RWPE2 (cell line): ENCODE data around the gene CNTNAP2.
"Not testable (repeated sequence)": the region's sequence is repeated elsewhere in the genome, so short reads cannot be mapped to it uniquely, and the experiment has no call there.

Source experiments
- ATAC-seq: fragments of 200-7000 bp; cut with Tn5 transposase; 3 replicates; pipeline ENCODE4 v1.9.1; 2021; ENCODE audit warnings: low read depth
- DNase-seq: peaks from one replicate; pipeline ENCODE4 v3.0.0-alpha.2; 2020; ENCODE audit warnings: low spot score
- H3K27ac ChIP-seq: fragments of 450-650 bp; 2 replicates; pipeline ENCODE4 v1.5.1; 2017; ENCODE audit warnings: mild to moderate bottlenecking; ENCODE audit not compliant: poor library complexity, severe bottlenecking
- H3K27me3 ChIP-seq: fragments of 250-450 bp; sonication (Bioruptor Pico); 2 replicates; pipeline ENCODE4 v1.5.1; 2021; ENCODE audit warnings: mild to moderate bottlenecking, moderate library complexity; ENCODE audit not compliant: insufficient read depth, poor library complexity, severe bottlenecking
- H3K36me3 ChIP-seq: fragments of 250-450 bp; sonication (Bioruptor Pico); 2 replicates; pipeline ENCODE4 v1.5.1; 2020; ENCODE audit warnings: low read depth, mild to moderate bottlenecking, moderate library complexity
- H3K4me1 ChIP-seq: fragments of 250-450 bp; sonication (Bioruptor Pico); 2 replicates; pipeline ENCODE4 v1.5.1; 2021; ENCODE audit warnings: mild to moderate bottlenecking, moderate library complexity; ENCODE audit not compliant: insufficient read depth, poor library complexity, severe bottlenecking
- H3K4me3 ChIP-seq: fragments of 250-450 bp; sonication (Bioruptor Pico); 2 replicates; pipeline ENCODE4 v1.5.1; 2021; ENCODE audit warnings: mild to moderate bottlenecking, moderate library complexity; ENCODE audit not compliant: severe bottlenecking
- H3K9me3 ChIP-seq: fragments of 250-450 bp; sonication (Bioruptor Pico); 2 replicates; pipeline ENCODE4 v1.5.1; 2021; ENCODE audit warnings: mild to moderate bottlenecking, moderate library complexity; ENCODE audit not compliant: severe bottlenecking
- CTCF ChIP-seq: fragments of 450-650 bp; IDR thresholded peaks from one replicate; pipeline ENCODE4 v1.5.1; 2017; ENCODE audit warnings: mild to moderate bottlenecking, moderate library complexity; ENCODE audit not compliant: poor library complexity, severe bottlenecking

CNTNAP2 gene

GRCh38 chr7:148408307-148408706, 2291.7 kb downstream of the CNTNAP2 start:
- no peaks in the 10 kb centered on the region for H3K36me3 ChIP-seq
- DNase-seq (no peak), ATAC-seq (no peak)
- no peak overlapping the region for H3K4me3 ChIP-seq
- H3K4me1 ChIP-seq = no peaks in the 10 kb centered on the region
- H3K27ac ChIP-seq = no peak overlapping the region
- no peaks in the 10 kb centered on the region for H3K27me3 ChIP-seq
- no peaks in the 10 kb centered on the region for H3K9me3 ChIP-seq
- no peak for TF ChIP-seq CTCF

GRCh38 chr7:148410905-148411304, 2294.3 kb downstream of the CNTNAP2 start:
- DNase-seq (no peak), ATAC-seq (no peak)
- Histone ChIP-seq H3K4me1 (no peaks in the 10 kb centered on the region), H3K9me3 (no peaks in the 10 kb centered on the region), H3K36me3 (no peaks in the 10 kb centered on the region), H3K27ac (no peak overlapping the region), H3K27me3 (no peaks in the 10 kb centered on the region), H3K4me3 (no peak overlapping the region)
- no peak for TF ChIP-seq CTCF

GRCh38 chr7:148412691-148413090, 2296.1 kb downstream of the CNTNAP2 start:
- H3K4me3 ChIP-seq = no peak overlapping the region
- peaks cover 6% of the 10 kb centered on the region for H3K27me3 ChIP-seq
- ATAC-seq = no peak
- DNase-seq = no peak
- no peaks in the 10 kb centered on the region for H3K9me3 ChIP-seq
- H3K4me1 ChIP-seq = no peaks in the 10 kb centered on the region
- no peak overlapping the region for H3K27ac ChIP-seq
- no peak for TF ChIP-seq CTCF
- no peaks in the 10 kb centered on the region for H3K36me3 ChIP-seq

- no peak for TF ChIP-seq CTCF
- ATAC-seq (no peak), DNase-seq (no peak)
- H3K36me3 ChIP-seq = no peaks in the 10 kb centered on the region
- peaks cover 2% of the 10 kb centered on the region for H3K9me3 ChIP-seq
- no peaks in the 10 kb centered on the region for H3K4me1 ChIP-seq
- H3K27me3 ChIP-seq = peaks cover 6% of the 10 kb centered on the region
- no peak overlapping the region for H3K27ac ChIP-seq
- no peak overlapping the region for H3K4me3 ChIP-seq
Observed at GRCh38 chr7:148419856-148420832, 2303.5 kb downstream of the CNTNAP2 start.

GRCh38 chr7:148422030-148422429, 2305.4 kb downstream of the CNTNAP2 start:
- no peak for ATAC-seq
- DNase-seq = no peak
- no peak for TF ChIP-seq CTCF
- no peak overlapping the region for H3K4me3 ChIP-seq
- H3K36me3 ChIP-seq = no peaks in the 10 kb centered on the region
- H3K27me3 ChIP-seq = no peaks in the 10 kb centered on the region
- no peak overlapping the region for H3K27ac ChIP-seq
- no peaks in the 10 kb centered on the region for H3K4me1 ChIP-seq
- peaks cover 2% of the 10 kb centered on the region for H3K9me3 ChIP-seq

- not testable (repeated sequence) for H3K4me1 ChIP-seq, ATAC-seq
Observed at GRCh38 chr7:148426393-148426792, 2309.8 kb downstream of the CNTNAP2 start.

GRCh38 chr7:148430690-148431089, 2314.1 kb downstream of the CNTNAP2 start:
- not testable (repeated sequence) for H3K27me3 ChIP-seq, DNase-seq, H3K36me3 ChIP-seq, H3K27ac ChIP-seq, H3K9me3 ChIP-seq, H3K4me3 ChIP-seq, ATAC-seq
- peaks cover 16% of the 10 kb centered on the region for H3K4me1 ChIP-seq

More at GRCh38 chr7:148426393-148426792, 2309.8 kb downstream of the CNTNAP2 start:
- H3K27me3 ChIP-seq, H3K4me3 ChIP-seq, DNase-seq, H3K9me3 ChIP-seq, H3K36me3 ChIP-seq, H3K27ac ChIP-seq: not testable (repeated sequence)
